Inferior parietal cortex (tissue), 1 donor: Measurements from ENCODE around the gene INTS11.

ENCODE experiments used
- DNase-seq: peaks from one replicate; pipeline ENCODE4 v3.0.0-alpha.2; 2016; ENCODE audit errors: extremely low spot score

Gene INTS11

DNA sequence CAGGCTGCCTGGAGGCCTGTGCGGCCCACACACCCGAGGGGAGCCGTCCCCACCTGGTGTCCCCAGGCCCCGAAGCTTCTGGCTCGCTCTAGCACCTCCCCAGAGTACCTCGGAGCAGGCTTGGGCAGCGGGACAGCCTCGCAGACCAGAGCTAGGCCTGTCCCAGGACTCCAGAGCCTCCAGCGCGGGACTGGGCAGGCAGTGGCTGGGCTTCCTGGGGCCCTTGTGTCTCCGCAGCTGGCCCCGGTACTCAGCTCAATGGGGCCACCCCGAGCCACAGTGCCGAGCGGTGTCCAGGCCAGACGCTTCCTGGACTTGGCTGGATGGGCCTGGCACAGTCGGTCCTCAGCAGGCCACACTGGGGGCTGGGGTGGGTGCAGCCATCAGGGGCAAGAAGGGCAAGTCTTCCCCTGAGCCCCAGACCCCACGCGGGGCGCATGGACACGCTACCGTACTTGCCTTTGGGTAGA is 39.3 kb downstream of the INTS11 start:
- DNase-seq, result no peak

DNA sequence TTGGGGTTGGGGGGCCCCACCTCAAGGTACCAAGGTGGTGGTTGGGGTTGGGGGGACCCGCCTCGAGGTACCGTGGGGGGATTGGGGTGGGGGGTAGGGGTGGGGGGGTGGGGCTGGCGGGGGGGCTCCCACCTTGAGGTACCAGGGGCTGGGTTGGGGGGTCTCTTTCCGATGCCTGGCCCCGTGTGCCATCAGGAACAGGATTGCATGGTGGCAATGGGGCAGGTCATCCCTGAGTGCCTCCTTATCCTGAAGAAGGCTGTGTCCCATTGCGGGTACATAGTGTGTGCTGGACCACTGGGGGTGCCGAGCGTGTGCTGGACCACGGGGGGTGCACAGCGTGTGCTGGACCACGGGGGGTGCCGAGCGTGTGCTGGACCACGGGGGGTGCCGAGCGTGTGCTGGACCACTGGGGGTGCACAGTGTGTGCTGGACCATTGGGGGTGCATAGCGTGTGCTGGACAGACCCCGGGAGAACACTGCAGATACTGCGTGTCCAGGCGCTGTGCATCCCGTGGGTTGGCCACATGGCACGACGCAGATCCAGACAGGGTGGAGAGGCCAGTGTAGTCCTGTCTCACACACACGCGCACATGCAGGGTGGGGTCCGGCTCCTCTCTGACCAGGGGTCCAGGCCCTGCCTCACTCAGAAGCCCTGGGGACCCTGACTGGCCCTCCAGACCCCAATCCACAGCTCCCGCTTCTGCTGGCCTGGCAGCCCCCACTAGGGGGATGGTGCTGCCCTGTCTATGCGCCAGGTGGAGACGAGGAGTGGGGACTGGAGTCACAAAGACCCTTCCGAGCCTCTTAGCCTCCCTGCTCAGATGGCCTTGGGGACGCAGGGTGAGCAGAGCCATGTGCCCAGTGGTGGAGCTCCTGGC is 40.0 kb downstream of the INTS11 start:
- no peak for DNase-seq

DNA sequence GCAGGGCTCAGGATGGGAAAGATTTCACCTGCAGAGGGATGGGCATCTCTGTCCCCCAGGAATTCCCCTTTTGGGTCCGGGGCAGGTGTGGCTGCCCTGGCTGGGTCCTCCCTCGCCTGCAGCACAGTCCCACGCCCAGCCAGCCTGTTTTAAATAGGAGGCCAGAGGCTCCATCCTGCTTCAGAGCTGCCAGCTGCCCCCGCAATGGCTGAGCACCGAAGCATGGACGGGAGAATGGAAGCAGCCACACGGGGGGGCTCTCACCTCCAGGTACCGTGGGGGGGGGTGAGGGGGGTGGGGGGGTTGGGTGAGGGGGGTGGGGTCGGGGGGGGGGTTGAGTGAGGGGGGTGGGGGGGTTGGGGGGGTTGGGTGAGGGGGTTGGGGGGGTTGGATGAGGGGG is 40.6 kb downstream of the INTS11 start:
- no peak for DNase-seq

DNA sequence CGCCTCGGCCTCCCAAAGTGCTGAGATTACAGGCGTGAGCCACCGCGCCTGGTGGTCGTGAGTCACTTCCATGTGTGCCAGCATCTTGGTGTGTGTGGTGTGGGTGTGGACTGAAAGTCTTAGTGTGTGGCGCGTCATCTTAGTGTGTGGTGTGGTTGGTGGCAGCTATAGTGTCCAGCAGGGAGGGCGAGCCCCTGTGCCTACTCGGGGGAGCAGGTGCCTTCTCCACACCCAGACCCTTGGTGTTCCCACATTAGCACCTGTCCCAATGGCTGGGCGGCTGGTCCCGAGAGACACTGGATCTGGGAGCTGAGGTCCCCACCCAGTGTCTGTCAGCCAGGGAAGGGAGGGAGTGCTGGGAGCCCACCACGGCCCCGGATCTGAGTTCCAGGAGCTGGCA is 41.5 kb downstream of the INTS11 start:
- no peak for DNase-seq

DNA sequence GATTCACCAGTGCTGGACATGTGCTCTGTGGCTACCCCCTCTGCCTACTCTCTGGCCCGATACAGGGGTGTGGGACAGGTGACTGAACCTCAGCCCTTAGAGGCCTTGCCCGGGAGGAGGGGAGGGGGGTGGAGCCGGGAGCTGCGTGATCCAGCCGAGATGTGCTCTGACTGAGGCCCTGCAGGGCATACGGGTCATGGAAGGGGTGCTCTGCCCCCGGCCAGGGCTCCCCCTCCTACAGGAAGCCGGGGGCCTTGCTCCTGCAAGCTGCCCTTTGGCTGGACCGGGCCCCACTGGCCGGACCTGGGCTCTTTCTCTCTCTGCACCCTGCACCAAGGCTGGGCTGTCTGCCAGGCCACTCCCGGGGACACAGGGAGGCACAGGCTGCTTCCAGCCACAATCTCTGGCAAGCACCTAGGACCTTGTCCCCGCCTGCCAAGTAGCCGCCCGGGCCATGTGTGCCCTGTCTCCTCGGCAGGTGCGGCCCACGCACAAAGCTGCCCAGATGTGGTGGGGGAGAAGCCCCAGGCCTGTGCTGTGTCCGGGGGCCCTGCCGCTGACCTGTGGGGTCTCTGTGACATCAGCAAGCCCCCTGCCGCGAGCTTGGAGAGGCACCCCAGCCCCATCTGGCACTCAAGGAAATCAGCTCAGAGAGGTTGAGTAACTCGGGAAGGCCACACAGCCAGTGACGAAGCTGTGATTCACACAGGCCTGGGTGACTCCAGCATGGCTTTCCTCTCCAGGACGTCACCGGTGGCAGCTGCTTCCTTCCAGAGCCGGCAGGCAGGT is 42.7 kb downstream of the INTS11 start:
- no peak for DNase-seq

DNA sequence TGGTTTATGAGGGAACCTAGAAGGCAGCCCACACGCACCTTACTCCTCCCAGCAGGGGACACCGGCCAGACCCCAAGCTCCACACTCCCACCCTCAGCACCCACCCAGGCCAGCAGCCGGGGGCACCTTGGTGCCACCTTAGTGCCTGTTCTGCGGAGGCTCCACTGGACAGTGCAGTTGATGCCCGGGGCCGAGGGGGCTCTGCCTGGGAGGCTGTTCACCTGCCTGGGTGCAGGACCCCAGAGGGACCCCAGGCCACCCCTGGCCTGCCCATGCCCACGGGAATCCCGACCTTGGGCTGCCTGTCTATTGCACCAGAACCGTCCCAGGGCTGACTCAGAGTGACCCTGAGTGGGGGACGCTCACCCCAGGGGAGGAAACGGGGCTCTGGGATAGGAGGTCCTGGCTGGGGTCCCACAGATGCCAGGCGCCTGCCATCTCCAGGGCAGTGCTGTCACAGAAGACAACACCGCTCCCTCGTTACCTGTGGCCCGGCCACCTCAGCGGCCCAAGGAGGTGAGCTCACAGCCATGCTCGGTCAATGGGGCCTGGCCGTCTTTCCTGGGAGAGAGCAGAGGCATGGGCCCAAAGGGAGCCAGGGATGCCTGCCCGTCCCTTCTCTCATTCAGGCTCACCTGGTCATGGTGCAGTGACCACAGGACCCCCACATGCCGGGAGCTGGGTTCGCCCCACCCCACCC is 43.5 kb downstream of the INTS11 start:
- DNase-seq, result no peak

DNA sequence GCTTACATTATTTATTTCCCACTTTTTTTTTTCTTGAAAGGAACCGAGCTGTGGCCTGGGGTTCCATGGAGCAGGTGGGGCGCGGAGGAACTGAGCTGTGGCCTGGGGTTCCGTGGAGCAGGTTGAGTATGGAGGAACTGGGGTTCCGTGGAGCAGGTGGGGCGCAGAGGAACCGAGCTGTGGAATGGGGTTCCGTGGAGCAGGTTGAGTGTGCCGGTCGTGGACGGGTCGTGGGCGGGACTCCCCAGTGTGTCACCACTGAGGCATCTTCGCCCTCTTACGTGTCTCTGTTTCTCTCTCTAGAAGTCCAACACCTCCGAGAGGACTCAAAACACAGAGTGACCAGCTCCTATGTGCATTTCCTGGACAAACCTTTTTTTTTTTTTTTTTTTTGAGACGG is 45.4 kb downstream of the INTS11 start:
- DNase-seq, result no peak

DNA sequence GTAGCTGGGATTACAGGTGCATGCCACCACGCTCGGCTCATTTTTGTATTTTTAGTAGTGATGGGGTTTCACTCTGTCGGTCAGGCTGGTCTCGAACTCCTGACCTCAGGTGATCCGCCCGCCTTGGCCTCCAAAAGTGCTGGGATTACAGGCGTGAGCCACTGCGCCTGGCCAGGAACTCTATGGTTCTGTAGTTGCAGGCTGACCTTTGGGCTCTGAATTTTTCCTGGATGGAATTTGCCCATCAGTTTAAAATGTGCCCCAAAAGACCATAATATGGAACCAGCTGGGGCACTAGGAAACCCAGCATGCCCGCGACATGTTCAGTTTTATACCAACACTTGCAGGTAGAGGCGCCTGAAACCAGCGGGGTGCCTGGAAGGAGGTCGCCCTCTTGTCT is 45.8 kb downstream of the INTS11 start:
- no peak for DNase-seq

DNA sequence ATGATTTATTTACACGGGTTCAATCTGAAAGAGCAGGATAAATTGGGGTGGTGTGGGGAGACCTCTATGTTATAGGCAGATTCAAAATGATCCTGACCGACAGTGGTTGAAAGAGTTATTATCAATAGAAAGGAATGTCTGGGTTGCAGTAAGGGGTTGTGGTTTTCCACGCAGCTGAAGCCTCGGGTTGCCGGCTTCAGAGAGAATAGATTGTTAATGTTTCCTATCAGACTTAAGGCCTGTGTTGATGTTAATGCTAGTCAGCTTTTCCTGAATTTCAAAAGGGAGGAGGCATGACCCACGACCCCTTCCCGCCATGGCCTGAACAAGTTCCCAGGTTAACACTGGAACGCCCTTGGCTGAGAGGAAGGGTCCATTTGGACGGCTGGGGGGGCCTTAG is 48.6 kb downstream of the INTS11 start:
- DNase-seq, result no peak

DNA sequence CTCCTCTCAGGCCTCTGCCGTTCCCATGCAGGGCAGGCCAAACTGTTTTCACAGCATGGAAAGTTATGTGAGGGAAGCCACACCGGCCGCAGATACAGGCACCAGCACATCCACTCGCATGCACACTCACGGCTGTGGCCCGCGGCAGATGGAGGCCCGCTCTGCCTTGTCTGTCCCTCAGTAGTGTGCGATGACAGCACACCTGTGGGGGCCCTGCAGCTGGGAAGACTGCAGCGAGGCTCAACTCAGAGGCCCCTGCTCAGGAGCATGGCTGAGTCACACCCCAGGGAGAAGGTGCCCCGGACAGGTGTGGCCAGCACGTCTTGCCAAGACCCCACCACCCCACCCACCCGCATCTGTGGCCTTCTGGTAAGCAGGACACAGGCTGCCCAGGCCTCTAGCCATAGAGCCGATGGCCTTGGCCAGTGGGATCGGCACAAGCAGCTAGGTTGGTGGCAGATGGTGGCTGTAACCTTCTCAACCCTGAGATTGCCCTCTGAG is 49.5 kb downstream of the INTS11 start:
- no peak for DNase-seq

DNA sequence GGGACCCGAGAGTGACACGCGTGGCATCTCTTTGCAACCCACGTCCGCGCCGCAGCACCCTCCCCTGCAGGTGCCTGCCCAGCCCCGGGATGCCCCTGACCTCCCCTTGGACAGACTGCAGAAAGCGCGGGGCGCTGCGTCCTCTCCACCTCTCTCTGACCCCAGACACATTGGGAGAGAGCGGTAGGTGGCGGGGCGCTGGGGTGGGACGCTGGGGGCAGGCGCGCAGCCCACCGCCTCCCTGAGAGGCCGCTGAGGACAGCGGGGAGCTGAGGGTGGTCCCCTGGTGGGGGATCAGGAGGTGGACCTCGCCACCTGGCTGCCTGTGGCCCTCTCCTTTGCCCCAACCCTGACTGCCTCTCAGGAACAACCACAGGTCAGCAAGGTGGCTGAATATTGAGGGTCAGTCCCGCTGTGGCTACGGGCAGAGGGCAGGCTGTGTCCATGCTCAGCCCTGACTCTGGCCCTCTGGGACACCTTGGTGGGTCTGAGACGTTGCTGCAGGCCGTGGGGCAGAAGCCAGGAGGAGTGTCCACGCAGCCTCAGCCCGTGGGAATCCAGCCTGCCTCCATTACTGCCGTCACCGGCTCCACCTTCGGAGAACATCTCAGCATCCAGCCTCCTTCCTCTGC is 50.0 kb downstream of the INTS11 start:
- DNase-seq, result no peak

DNA sequence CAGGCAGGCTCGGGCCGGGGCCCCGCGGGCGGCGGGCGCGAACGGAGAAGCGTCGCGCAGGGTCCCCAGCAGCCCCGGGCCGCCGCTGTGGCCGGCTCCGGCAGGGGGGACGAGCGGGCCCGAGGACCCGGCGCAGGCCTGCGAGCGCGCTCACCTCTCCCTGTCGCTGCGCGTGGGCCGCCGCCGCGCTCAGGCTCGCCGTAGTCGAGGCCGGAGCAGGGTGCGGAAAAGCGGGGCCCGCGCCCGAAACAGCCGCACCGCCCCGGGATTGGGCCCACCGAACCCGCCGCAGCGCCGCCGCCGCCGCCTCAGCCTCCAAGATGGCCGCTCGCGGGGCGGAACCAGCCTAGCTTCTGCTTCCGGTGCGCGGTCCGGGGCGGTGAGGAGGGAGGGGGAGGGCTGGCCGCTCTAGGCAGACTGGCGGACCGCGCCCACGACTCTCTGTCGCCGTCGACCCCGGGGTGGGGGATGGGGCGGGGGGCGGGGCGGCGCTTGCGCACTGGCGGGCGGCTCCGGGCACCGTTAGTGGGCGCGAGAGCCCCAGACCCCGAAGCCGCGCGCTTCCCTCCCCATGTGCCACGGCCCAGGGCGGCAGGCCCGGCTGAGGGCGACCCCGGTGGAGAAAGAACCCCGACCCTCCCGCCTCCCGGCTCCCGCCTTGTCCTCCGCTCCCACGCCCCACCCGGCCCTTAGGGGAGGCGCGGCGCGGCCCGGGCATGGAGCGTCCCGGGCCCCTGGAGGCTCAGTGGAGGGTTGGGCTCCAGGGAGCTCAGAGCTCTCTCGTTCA is 50.8 kb downstream of the INTS11 start, which contains the start of gene UBE2J2:
Gene UBE2J2, minus strand, starts transcription at position 343 of the 787 bp plus-strand sequence. CDS start 5,862 bp downstream, outside the sequence.
- peak; percentile 78 for DNase-seq

DNA sequence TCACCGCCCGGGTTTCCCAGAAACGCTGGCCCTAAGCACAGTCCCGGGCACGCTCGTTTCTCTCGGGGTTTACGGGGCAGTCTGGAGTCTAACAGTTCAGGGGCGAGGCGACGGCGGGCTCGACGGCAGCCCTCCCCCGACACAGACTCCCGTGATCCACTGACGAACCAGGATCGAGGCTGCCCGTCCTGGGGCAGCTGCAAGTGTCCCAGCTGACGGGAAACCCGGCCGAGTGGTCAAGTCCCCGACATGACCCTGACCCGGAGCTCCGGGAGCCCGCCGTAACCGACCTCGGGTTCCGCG is 51.3 kb downstream of the INTS11 start:
- no peak for DNase-seq

DNA sequence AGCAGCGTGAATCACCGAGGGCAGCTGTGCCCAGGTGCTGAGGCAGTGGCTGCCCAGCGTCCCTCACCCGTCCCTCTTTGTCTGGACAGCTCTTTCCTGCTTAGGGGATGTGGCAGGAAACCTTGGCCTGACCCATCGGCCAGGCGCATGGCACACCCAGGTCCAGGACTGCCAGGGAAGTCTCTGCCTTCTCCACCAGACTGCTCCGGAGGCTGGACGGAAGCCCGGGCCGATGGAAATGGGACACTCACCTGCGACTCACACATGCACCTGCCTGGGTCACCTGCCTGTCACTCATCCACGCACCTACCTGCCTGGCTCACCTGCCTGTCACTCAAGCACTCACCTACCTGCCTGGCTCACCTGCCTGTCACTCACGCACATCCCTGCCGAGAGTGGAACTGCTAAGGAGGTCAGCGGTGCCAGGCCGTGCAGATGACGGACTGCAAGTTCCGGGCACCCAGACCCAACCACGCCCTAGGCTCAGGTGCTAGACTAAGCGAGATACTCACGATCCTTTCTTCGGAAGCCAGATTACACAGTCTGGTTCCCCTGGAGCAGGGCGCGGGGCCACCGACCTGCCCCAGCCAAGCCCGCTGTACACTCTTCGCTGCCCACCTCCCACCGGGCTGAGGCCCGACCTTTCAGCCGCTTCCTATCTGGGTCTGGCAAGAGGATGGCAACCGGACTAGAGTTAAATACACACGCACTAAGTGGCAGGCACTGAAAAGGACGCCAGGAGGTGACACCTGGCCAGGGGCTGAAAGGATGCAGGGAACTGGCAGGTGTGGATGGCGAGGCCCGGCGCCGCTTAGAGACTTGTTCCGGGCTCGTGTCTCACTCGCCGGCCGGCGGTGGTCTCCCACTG is 51.9 kb downstream of the INTS11 start:
- no peak for DNase-seq

DNA sequence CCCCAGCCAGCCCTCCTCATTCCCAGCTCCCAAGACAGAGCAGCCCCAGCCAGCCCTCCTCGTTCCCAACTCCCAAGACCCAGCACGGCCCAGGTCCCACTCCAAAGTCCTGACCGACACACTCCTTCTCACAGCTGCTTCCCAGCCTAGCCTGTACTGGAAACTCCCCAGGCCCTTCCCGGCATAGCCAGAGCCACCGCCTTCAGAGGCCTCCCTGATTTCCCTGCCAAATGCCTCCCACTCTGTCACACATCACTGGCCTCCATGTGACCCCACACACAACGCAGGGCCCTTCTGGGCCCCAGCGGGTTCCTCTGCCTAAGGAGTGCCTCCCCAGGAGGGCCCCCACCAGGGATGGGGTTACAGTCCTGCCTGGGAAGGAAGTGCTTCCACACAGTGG is 53.6 kb downstream of the INTS11 start:
- DNase-seq, result no peak

DNA sequence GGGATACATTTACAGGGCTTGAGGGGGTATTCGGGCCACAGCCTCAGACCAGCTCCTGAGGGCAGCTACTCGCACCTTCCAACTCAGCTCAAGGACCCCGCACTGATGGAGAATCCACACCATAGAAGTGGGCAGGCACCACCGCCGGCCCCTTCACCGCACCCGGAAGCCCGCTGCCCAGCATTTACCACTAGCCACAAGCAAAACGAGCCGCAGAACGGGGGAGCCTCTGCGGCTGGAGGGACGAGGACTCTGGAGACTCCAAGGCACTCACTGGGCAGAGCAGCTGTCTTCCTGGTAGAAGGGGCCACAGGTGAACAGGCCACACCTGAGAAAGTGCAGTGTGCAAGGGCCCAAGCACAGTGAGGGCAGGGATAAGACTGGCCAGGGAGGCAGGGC is 56.2 kb downstream of the INTS11 start:
- no peak for DNase-seq

DNA sequence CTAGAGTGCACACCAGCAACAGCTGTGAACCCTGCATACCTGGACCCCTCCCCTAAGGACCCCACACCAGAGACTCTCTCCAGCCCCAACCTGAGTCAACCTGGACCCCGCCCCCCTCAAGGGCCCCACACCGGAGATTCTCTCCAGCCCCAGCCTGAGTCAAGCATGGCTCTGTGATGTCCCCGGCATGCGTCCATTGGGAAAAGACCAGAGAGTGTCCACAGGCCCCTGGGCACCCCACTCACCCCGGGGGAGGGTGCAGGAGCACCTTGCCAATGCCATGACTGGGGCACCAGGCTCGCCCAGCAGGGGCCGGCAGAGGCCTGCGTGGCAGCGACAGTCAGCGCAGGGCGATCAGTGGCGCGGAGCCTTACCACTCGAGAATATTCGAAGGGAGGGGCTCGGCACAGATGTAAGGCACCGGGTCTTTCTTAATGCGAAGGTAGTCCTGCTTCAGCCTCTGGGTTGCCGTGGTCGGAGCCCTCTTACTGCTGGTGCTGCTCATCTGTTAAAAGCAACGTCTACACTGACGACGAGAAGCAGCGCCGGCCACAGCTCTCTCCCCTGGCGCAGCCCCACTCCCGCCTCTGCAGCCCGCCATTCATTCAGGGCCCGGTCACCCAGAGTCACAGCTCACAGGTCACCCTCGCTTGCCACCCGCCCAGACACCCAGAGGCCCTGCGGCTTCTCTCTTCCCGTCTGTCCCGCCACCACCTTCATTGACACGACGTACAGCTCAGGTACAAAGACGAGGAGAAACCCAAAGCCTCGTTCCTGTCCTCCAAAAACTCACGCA is 56.8 kb downstream of the INTS11 start:
- DNase-seq, result no peak

DNA sequence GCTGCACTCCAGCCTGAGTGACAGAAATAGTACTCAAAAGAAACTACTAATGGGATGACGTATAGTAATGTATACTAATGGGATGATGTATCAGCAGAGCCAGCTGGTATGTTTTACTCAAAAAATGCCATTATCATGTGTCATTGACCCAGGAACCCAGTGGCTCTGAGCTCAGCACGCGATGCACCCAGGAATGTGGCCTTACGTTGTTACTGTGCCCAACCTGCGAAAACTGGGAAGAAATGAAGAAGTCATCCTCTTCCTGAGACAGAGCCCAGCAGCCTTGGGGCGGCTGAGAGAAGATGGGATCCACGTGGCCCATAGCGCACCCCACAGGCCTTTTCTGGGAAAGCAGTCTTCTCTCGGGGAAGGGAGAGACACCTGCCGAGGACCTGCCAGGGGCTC is 59.6 kb downstream of the INTS11 start:
- DNase-seq, result no peak

DNA sequence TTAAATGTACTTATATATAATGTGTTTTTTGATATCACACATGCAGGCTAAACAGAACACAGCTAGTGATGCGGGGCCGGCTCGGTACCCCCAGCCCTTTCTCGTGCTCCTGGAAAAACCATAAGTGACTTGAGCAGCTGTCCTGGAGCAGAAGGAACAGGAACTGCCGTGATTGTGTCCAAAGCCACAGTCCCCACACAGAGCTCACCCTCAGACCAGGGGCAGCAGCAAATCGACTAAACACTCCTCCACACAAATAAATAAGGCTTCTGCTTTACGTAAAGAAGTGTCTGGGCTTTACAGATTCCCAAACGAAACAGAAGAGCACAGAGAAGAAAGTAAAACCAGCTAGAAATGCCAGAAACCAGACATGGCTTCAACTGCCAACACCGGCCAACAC is 60.4 kb downstream of the INTS11 start:
- DNase-seq, result no peak
